ENCODE data around the gene NTHL1.
A peak's percentile ranks its signal among the peaks of the same experiment; 100 is the strongest.

Gene NTHL1

DNA sequence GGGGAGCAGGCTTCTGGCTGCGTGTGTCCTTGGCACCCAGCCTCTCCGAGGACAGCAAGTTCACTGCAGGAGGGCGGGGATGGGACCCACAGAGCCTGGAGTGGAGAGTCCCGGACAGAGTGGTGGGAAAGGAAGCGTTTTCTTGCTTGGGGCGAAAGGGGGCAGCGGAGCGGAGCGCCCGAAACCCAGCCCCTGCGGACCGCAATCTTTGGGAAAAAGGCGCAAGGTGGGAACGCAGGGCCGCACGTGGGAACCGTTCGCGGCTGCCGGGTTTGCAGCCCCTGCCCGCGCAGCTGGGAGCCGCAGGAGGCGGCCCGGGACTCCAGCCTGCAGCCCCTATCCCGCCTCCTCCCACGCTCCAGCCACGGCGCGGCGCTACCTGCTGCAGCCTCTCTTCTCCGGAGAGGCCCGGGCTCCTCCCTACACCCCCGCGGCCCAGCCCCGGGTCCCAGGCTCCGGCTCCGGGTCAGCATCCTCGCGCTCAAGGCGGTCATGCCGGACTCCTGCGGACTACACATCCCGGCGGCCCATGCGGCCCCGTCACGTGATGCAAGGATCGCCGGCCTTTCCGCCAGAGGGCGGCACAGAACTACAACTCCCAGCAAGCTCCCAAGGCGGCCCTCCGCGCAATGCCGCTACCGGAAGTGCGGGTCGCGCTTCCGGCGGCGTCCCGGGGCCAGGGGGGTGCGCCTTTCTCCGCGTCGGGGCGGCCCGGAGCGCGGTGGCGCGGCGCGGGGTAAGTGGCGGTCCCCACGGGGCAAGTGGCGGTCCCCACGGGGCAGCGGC lies at the start of gene NTHL1, which contains the start of gene TSC2:
TSS of gene NTHL1 (minus strand) at position 505 of the 786 bp plus-strand sequence. CDS start at position 494, 11 bp downstream.
TSS of gene TSC2 (plus strand) at position 656 of the 786 bp plus-strand sequence. CDS start 631 bp downstream, outside the sequence.
- peak; percentile 99 for DNase-seq

DNA sequence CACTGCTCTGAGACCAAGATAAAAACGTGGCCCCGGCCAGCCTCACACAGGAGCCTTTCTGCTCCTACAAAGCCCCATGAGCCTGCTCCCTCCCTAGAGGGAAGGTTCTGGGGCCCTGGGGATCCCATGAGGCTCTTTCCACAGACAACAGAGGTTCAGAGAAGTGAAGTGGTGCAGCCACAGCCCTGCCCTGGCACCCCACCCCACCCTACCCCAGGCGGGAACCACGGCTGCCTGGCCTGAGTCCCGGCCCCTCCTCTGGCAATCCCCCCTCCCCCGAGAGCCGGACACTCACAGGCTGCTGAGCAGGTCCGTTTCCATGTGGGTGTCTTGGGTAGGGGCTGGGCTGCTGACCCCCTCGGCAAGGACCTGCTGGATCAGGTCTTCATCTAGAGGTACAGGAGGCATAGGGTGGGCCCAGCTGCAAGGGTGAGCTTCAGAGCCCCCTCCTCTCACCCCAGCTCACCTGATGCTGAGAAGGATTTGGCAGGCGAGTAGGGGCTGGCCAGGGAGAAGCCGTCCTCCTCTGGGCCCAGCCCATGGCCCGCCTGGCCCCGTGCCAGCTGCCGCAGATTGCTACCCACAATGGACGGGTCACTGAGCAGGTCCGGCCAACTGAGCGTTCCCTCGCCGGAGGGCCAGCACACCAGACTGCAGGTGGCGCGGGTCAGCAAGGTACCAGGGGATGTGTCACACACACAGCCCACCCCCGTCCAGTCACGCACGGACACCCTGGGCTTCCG lies 49.4 kb upstream of the NTHL1 start:
- no peak for DNase-seq

DNA sequence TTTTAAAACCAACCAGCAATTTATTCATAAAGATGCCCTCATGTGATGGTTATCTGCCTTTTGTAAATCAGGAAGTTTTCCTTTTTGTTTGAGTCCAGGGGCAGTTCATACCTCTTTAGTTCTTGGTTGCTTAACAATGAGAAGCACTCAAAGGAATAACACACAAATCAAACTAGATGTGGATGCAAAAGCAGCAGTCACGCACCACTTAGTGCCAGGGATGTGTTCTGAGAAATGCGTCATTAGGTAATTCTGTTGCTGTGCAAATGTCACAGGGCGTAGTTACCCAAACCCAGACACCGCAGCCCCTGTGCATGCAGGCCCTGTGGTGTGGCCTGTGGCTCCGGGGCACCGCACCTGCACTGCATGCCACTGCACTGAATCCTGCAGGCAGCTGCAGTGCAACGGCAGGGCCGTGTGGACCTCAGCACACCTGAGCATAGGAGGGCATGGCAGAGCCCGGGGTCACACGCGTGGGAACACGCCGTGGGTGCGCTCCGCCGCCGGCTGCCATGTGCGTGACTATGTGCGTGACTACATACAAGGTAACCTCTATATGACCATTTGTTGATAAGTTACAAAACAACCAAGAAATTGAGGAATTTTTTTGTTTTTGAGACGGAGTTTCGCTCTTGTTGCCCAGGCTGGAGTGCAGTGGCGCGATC lies 48.4 kb upstream of the NTHL1 start:
- peak; percentile 41 for DNase-seq

DNA sequence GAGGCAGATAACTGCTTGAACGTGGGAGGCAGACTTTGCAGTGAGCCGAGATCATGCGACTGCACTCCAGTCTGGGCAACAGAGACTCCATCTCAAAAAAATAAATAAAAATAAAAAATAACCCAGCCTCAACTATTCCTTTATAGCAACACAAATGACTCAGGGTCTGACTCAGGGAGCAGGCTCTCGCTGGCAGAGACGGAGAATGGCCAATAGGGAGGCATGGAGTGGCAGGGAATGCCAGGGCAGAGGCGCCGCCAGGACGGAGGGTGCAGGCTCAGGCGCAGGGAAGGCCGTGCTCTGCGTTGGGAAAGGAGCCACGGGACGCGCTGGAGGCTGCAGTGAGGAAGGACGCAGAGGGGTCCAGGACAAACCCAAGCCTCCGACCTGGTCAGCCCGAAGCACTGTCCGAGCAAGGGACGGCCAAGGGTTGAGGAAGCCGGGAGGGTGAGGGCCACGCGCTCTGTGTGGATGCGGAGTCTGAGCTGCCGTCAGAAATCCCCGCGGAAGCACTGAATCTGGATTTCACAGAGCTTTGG lies 47.8 kb upstream of the NTHL1 start:
- peak; percentile 44 for DNase-seq

DNA sequence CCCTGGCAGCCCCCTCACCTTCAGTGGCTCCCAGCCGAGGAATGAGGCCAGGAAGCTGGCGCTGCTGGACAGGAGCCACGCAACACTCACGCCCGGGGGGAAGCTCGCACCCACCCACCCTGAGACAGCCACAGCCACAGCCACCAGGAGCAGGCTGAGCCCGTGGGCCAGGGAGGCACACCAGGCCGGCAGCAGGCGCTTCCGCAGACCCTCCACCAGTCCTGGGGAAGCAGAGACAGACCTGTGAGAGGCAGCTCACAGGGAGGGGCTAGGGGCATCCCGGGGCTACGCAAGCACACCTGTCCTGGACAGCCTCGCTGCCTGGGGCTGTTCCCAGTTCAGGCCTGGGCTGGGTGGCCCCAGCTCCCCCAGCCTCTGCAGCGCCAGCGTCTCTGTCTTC lies 46.2 kb upstream of the NTHL1 start:
- no peak for DNase-seq

DNA sequence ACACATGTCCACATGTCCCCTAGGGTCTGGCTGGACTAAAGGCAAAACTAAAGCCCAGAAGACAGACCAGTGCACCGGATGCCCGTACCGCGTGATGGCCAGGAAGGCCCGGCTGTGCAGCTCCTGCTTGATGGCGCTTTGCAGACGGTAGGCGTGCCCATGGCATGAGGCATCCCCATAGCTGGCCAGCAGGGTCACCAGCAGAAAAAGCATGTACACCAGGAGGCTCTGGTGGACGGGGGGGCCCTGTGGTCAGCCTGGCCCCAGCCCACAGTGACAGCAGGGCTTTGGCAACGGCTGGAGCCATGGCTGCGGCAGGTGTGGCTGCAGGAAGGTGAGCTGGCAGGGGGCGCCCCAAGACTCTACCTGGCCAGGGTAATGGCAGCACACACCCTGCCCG lies 45.2 kb upstream of the NTHL1 start:
- DNase-seq, result no peak

DNA sequence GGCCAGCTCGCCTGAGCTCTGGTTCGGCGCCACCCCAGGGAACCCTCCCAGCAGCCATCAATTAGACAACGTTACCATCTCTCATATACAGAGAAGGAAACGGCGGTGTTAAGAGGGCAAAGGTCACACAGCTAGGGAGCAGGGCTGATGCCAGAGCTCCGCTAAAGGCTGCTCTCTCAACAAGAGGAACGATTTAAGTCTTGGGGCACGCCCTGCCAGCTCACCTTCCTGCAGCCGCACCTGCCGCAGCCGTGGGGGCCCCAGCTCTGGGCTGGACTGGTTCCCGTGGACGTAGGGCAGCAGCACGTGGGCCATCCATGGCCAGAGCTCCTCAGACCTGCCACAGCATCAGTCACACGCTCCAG lies 44.6 kb upstream of the NTHL1 start:
- DNase-seq, result no peak

DNA sequence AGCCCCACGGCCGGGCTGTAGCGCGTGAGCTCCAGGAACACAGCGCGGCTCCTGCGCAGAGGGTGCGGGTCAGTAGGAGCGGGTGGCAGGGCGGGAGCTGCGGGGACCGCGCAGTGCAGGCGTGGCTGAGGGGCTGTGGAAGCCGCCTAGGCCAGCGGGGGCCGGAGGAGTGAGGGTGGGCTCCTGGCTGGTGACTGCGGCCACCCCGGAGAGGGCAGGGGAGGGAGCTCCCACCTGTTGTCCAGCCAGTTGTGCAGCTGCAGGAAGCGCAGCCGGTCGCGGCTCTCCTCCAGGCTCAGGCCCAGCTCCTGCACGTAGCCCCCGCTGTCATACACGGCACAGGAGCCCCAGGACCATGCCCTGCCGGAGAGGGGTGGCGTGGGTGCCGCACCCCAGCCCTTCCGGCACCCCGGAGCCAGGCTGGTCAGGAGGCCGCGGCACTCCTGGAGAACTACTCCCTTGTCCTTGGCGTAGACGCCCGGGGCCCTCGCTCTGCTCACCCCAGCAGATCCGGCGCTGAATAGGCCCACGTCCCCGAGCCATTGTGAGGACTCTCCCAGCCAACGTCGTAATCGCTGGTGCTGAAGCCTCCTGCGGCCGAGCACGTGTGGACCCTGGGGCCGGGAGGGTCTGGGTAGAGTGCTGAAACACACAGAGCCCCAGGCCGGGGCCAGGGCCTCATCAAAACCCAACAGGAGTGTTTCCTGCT lies 44.1 kb upstream of the NTHL1 start:
- DNase-seq, result no peak

DNA sequence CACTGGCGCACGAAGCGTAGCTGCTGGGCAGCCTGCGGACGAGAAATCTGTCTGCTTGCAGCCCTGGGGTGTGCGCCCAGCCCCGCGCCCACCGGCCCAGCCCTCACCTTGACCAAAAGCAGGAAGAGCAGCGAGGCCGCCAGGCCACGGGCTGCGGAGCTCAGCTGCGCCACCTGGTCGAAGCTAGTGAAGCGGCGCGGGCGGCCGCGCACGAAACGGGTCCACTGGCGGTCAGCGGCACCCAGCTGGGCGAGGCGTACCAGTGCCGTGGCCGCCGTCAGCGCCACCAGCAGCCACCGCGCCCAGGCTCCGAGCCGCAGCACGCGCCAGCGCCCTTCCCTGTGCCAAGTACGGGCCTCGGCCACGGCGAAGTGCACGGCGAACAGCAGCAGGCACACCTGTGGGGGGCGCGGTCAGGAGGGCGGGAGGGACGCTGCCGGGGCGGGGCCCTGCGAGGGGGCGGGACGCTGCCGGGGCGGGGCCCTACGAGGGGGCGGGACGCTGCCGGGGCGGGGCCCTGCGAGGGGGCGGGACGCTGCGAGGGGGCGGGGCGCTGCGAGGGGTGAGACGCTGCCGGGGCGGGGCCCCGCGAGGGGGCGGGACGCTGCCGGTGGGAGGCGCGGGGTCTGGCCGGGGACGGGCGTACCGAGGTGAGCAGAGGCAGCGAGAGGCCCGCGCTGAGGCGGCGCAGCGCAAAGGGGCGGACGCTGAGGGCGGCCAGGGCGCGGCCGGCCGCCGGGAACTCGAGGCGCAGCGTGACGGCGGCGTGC lies 43.3 kb upstream of the NTHL1 start:
- peak; percentile 95 for DNase-seq

DNA sequence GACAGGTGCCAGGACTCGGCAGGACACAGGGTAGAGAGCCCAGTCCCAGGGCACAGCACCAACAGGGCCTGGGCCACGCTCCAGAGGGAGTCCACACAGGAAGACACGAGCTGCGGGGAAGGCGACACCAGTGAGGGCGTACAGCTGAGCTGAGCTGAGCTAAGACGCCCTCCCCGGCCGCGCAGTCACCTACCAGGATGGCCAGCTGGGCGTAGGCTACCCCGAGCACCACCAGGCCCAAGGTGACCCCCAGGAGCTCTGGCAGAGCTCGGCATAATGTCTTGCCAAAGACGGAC lies 42.8 kb upstream of the NTHL1 start:
- DNase-seq, result no peak

DNA sequence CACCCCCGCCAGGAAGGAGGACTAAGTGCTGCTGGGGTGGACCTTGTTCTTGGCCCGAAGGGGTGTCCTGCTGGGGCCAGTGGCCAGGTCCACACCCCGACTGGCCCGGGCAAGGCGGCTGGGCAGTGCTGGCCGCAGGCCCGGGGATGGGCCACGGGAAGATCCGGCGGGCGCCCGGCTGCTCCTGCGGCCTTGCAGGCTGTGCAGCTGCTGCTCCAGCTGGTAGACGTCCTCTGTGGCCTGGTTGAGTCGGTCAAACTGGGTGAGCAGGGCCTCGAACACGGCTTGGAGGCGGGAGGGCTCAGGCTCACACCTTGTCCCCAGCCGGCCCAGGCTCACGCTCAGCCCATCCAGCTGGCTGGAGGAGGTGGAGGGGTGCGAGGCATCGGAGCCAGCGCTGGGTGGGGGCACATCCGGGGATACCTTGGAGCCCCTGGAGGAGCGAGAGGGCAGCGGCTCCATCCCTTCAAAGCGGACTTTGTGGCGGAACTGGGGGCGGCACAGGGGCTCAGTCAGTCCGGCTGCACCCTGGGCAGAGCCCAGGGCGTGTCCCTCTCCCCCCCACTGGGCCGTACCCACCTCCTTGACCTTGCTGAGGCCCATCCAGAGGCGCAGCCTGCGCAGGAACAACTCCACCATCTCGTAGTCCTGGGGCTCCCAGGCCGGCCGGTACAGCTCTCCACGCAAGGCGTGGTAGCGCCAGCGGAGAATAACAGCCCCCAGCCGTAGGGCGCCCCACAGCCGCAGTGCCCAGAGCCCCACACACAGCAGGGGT lies 42.3 kb upstream of the NTHL1 start:
- no peak for DNase-seq

DNA sequence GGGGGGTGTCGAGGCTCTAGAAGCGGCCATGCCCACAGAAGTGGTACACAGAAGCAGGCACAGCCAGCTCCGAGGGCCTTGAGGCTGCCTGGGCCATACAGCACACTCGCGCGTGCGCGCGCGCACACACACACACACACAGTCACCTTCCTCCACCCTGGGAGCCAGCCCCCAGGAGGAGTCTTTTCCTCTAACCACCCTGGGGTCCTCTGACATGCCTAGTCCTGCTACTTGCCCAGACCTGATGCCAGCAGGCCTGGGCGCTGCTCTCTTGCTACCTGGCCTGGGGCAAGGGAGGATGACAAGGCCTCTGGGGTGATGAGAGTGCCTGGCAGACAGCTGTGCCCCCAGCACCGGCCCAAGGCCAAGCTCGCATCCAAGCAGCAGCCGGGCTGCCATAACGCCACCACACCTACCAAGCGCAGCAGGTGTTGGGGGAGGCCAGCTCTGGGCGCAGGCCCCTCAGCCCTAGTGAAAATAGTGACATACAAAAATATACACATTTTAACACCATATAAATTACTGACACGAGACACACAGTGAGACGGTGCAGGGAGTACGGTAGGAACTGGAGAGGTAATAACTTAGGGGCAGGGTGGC lies 41.2 kb upstream of the NTHL1 start:
- no peak for DNase-seq

DNA sequence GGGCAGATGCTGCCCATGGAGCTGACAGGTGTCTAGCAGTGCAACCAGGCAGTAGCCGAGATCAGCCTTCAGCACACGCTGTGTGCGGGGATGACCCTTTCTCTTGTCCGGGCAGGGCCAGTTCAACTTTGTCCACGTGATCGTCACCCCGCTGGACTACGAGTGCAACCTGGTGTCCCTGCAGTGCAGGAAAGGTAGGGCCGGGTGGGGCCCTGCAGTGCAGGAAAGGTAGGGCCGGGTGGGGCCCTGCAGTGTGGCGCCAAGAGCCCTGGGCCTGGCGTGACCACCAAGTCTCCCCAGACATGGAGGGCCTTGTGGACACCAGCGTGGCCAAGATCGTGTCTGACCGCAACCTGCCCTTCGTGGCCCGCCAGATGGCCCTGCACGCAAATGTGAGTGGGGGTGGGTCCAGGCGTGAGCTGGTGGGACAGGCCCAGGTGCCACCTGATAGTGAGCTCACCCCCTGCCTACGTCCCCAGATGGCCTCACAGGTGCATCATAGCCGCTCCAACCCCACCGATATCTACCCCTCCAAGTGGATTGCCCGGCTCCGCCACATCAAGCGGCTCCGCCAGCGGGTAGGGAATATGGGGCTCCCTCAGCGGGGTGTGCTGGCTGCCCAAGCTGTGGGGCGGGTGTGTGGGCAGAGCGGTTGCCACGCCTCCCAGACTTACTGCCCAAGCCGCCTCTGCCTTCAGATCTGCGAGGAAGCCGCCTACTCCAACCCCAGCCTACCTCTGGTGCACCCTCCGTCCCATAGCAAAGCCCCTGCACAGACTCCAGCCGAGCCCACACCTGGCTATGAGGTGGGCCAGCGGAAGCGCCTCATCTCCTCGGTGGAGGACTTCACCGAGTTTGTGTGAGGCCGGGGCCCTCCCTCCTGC lies 40.4 kb upstream of the NTHL1 start:
- DNase-seq, result no peak

DNA sequence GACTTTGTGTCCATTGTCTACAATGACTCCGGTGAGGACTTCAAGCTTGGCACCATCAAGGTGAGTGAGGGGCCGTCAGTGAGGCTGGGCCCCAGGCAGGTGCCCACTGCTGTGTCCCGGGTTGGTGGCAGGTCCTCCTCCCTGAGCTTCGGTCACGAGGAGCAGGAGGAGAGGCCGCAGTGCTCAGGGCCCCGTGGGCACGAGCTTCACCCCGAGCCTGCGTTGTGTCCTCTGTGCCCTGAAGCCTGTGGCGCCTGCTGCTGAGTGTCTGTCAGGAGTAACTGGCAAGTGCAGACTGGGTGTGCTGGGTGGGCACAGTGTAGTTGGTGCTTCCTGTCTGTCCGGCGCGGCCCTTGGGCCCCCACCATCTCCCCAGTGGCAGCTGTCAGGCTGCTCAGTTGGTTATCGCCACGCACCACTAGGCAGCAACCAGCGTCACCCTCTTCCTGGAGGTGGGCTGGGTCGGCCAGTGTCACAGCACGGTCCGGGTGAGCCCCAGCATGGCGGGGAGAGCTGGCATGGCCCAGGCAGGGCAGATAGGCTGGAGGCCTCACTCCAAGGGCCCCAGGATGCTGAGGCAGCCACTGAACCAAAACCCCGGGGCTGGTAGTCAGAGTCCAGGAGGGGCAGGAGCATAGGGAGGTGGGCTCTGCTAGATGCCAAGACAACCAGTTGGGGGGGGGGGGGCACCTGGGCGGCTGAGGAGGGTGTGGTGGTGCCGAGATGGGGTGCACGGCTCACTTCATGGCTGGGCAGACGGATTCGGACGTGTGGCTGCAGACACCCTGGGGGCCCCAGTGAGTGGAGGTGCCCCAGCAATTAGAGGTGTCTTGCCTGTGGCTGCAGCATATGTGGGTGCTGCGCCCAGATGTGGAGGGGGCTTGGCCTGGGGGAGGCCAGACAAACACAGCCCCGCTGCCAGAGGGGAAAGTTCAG lies 39.4 kb upstream of the NTHL1 start:
- no peak for DNase-seq

DNA sequence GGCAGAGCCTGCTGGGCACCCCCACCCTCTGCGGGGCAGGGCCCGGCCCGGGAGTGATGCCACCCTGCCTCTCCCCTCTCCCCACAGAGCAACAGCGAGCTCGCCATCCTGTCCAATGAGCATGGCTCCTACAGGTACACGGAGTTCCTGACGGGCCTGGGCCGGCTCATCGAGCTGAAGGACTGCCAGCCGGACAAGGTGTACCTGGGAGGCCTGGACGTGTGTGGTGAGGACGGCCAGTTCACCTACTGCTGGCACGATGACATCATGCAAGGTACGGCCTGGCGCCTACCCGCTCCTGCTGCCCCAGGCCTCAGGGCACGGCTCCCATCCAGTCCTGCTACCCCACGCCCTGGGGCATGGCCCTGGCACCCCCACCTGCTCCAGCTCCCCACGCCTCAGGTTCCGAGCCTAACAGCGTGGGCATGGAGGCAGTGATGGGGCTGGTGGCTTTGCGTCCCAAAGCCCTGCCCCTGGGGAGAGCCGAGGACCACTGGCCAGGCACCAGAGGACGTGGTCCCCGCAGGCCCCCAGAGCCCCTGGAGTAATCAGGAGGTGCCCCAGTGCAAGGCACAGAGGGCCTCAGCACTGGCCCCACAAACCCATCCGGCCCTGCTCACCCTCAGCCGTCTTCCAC lies 38.6 kb upstream of the NTHL1 start:
- no peak for DNase-seq

DNA sequence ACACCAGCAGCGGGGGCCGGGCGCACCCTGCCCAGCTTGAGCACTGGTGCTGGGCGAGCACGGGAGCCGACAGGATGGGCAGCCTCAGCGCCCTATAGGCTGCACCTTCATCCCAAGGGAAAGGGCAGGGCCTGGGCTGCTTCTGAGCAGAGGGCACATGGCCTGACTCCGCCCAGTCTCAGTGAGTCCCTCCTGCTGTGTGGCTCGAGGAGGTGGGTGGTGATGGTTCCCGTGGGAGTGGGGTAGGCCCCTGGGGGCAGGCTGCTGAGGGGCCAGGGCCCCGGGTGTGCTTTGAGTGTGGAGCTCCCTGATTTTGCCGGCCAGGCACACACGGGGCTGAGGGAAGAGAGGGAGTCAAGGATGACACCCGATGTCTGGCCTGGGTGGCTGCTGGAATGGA lies 38.0 kb upstream of the NTHL1 start:
- DNase-seq, result no peak

DNA sequence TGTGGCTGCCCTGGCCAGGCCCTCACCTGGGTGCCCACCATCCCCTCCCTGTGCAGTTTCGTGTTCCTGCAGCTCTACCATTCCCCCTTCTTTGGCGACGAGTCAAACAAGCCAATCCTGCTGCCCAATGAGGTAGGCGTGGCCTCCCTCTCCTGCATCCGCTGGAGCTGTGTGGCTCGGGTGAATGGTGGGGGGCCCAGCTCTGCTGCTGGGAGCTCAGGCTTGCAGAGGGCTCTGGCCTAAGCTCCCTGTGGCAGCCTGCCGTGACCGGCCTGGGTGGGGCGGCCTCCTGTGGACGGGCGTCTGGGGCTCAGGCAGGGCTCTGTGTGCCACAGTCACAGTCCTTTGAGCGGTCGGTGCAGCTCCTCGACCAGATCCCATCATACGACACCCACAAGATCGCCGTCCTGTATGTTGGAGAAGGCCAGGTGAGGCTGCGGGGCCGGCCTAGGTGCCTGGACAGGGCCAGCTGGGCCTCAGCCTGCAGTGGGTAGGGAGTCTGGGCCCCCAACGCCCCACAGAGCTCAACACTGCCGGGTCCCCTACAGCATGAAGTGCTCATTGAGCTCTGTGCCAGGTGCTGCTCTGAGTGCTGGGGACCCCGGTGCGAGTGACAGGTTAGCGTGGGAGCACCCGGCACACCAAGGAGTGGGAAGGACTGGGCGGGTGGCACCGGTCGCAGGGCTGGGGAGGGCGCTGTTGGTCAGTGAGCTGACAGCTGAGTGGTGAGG lies 37.4 kb upstream of the NTHL1 start:
- DNase-seq, result no peak
